ENCODE data around the gene METRN.

GRCh38 chr16:704047-704446, 10.9 kb upstream of the METRN start:
- TF ChIP-seq CTCF (IDR thresholded peaks at IDR 0.05), result no peak
- no peak for TF ChIP-seq ZFX (IDR thresholded peaks at IDR 0.05; ENCODE audit: borderline replicate concordance)

All from 22Rv1 (cell line).